Common myeloid progenitor, CD34-positive (primary cell): ENCODE measurements around the gene OLFML1.

Experiments used
- CTCF ChIA-PET: fragments of 350-600 bp; sonication (Branson Sonifier 250); formaldehyde crosslinking; loops from one replicate; lab custom pipeline; 2021; ENCODE audit warnings: antibody characterized with exemption; lab: Charles Lee
- POLR2A ChIA-PET: fragments of 350-600 bp; sonication (Branson Sonifier 250); formaldehyde crosslinking; loops from one replicate; lab custom pipeline; 2021; ENCODE audit warnings: antibody characterized with exemption; lab: Charles Lee
- DNase-seq, 3 donors: peaks; one replicate each; pipeline versions ENCODE4 v3.0.0 to v3.0.0-alpha.2; 2013
- H3K27ac ChIP-seq, 2 experiments: 1 replicate in 1 of 2; 2 replicates in 1 of 2; pipeline ENCODE4 v1.7.0; 2013; ENCODE audit warnings: inconsistent platforms in 2 of 2, low read length in 2 of 2, mild to moderate bottlenecking in 2 of 2, low read depth in 1 of 2, moderate library complexity in 1 of 2; ENCODE audit not compliant: severe bottlenecking in 2 of 2, insufficient read depth in 1 of 2, poor library complexity in 1 of 2
- H3K27me3 ChIP-seq, 5 experiments: replicated peaks in 2 of 5; 1 replicate in 3 of 5; 2 replicates in 2 of 5; pipeline versions ENCODE4 v1.6.1 to v1.7.0; 2013; ENCODE audit warnings: low read length in 4 of 5, mild to moderate bottlenecking in 2 of 5, moderate library complexity in 2 of 5, inconsistent platforms in 1 of 5; ENCODE audit not compliant: insufficient read depth in 5 of 5, control insufficient read depth in 4 of 5
- H3K36me3 ChIP-seq, 4 experiments: 1 replicate in 2 of 4; 2 replicates in 2 of 4; pipeline versions ENCODE4 v1.6.1 to v1.7.0; 2013; ENCODE audit warnings: low read length in 3 of 4, control low read depth in 1 of 4, mild to moderate bottlenecking in 1 of 4; ENCODE audit not compliant: control insufficient read depth in 4 of 4, insufficient read depth in 4 of 4
- H3K4me1 ChIP-seq, 4 experiments: 1 replicate in 3 of 4; 2 replicates in 1 of 4; pipeline versions ENCODE4 v1.6.1 to v1.7.1; 2013; ENCODE audit warnings: low read length in 3 of 4, mild to moderate bottlenecking in 3 of 4, control low read depth in 1 of 4, inconsistent platforms in 1 of 4, moderate library complexity in 1 of 4; ENCODE audit not compliant: control insufficient read depth in 4 of 4, insufficient read depth in 4 of 4; ENCODE audit errors: control extremely low read depth in 1 of 4
- H3K4me3 ChIP-seq, 7 experiments: 1 replicate in 4 of 7; 2 replicates in 3 of 7; pipeline versions ENCODE4 v1.5.1 to v1.7.0; 2013; ENCODE audit warnings: mild to moderate bottlenecking in 7 of 7, low read length in 6 of 7, moderate library complexity in 6 of 7, inconsistent platforms in 2 of 7, low read depth in 2 of 7, control low read depth in 1 of 7; ENCODE audit not compliant: insufficient read depth in 4 of 7, control insufficient read depth in 1 of 7; ENCODE audit errors: extremely low read depth in 1 of 7
- H3K9me3 ChIP-seq, 5 experiments: 1 replicate in 4 of 5; 2 replicates in 1 of 5; pipeline versions ENCODE4 v1.6.1 to v1.7.1; 2013; ENCODE audit warnings: low read length in 4 of 5, mild to moderate bottlenecking in 2 of 5, inconsistent platforms in 1 of 5, low read depth in 1 of 5, moderate library complexity in 1 of 5; ENCODE audit not compliant: control insufficient read depth in 4 of 5, insufficient read depth in 2 of 5; ENCODE audit errors: control extremely low read depth in 1 of 5
- WGBS: methylation state at CpG from one replicate; pipeline ENCODE4 v1.1.5; 2013; ENCODE audit not compliant: insufficient coverage; 5-methylcytosine and 5-hydroxymethylcytosine counted together

Gene OLFML1

GRCh38 chr11:7551571-7551970 is 66.3 kb downstream of the OLFML1 start:
- ChIA-PET CTCF (interaction anchor here (0.9 to 1.6 kb wide), 5 partner anchors 8 to 20 kb away, joined by 3 to 5 read pairs (median 3); no protein-coding TSS in a partner anchor), POLR2A (no interaction called here)
- H3K4me1 ChIP-seq = no peaks in the 10 kb centered on the region
- H3K36me3 ChIP-seq = no peaks in the 10 kb centered on the region
- peaks cover 0 to 2% (median 0%) of the 10 kb centered on the region in 5 experiments for H3K27me3 ChIP-seq
- no peaks in the 10 kb centered on the region for H3K9me3 ChIP-seq
- H3K27ac ChIP-seq = no peak overlapping the region
- no peak for DNase-seq
- WGBS = 100% methylated on average over 1 of the region's 1 CpG
- no peak overlapping the region for H3K4me3 ChIP-seq

DNA sequence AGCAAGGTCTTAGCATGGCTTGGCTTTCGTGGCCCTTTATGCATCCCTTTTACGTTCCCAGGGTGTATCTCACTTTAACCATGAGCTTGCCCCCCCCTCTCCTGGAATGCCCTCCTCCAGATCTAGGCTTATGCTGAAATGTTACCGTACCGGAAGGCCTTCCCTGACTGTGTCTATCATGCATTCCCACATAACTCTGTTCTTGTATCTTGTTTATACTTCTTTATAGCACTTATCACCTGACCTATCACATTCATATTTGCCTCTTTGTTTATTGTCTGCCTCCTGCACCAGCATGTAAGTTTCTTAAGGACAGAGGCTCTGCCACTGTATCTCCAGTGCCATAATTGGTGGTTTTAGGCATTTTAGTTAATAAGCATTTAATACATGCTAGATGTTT is 67.4 kb downstream of the OLFML1 start:
- no peak overlapping the region for H3K4me3 ChIP-seq
- CTCF ChIA-PET = interaction anchor here (0.9 to 1.1 kb wide), 2 partner anchors 9 to 22 kb away, joined by 3 read pairs; no protein-coding TSS in a partner anchor
- POLR2A ChIA-PET = no interaction called here

GRCh38 chr11:7555052-7555699 is 69.9 kb downstream of the OLFML1 start:
- peaks cover 0 to 5% (median 0%) of the 10 kb centered on the region in 5 experiments for H3K27me3 ChIP-seq
- H3K4me1 ChIP-seq = no peaks in the 10 kb centered on the region
- H3K9me3 ChIP-seq = no peaks in the 10 kb centered on the region
- CTCF ChIA-PET = no interaction called here
- H3K36me3 ChIP-seq = no peaks in the 10 kb centered on the region
- H3K4me3 ChIP-seq = no peak overlapping the region
- no peak overlapping the region for H3K27ac ChIP-seq
- 93% methylated on average over 6 of the region's 7 CpGs for WGBS
- POLR2A ChIA-PET = no interaction called here
- no peak for DNase-seq

More for the DNA sequence above, 67.4 kb downstream of the OLFML1 start:
- 100% methylated on average over 4 of the region's 4 CpGs for WGBS
- Histone ChIP-seq H3K9me3 (no peaks in the 10 kb centered on the region), H3K27ac (no peak overlapping the region), H3K4me1 (no peaks in the 10 kb centered on the region), H3K27me3 (peaks cover 0 to 2% (median 0%) of the 10 kb centered on the region in 5 experiments), H3K36me3 (no peaks in the 10 kb centered on the region)
- no peak for DNase-seq

GRCh38 chr11:7558046-7558445 is 72.7 kb downstream of the OLFML1 start:
- Histone ChIP-seq H3K36me3 (no peaks in the 10 kb centered on the region), H3K9me3 (no peaks in the 10 kb centered on the region), H3K4me1 (no peaks in the 10 kb centered on the region), H3K4me3 (no peak overlapping the region), H3K27ac (no peak overlapping the region), H3K27me3 (peaks cover 0 to 7% (median 5%) of the 10 kb centered on the region in 5 experiments)
- no peak for DNase-seq
- ChIA-PET CTCF (no interaction called here), POLR2A (no interaction called here)

DNA sequence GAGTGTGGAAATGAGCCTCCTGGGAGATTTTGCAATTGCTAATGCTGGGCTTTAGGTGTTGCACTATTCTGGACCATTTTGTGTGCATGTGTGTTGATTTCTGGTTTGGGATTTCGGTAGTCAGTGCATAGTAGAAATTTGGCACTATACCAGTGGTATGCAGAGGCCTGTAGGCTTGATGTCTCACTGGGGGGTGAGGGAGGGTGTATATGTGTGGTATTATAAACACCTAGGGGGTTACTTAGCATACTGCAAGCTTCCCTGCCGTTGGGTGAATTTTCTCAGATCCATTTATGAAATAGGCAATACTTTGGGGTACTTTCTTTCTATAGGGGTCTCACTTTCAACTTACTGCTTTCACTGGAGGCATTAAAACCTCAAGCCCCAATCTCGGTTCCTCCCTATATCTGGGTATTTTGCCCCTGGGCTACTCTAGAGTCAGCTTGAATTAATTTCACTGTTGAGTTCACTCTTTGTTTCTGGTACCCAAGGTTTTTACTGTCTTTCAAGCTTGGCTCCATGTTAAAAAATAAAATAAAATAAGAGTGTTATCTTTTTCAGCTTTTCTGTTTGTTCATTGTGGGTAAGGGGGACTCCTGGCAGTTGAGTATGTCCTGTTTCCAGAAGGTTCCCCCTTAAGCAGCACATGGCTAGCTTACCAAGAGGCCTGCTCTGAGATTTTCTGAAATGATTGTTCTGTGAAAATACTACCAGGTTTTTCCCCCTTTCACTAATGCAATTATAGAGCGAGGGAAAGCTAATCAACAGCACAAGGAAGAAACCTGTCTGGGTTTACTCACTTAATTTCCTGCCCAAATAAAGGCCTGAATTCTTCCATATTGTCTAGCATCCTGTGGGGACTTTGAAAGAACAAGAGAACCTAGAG is 74.3 kb downstream of the OLFML1 start:
- CTCF ChIA-PET = interaction anchor here (0.8 to 1.2 kb wide), 3 partner anchors 9 to 12 kb away, joined by 3 to 5 read pairs (median 5); no protein-coding TSS in a partner anchor
- POLR2A ChIA-PET = interaction anchor here (0.9 kb wide), 1 partner anchor 24 kb away, joined by 3 read pairs; no protein-coding TSS in a partner anchor

More for the DNA sequence above, 74.3 kb downstream of the OLFML1 start:
- H3K27ac ChIP-seq = no peak overlapping the region
- H3K36me3 ChIP-seq = no peaks in the 10 kb centered on the region
- 94% methylated on average over 3 of the region's 4 CpGs for WGBS
- peaks cover 0 to 16% (median 5%) of the 10 kb centered on the region in 5 experiments for H3K27me3 ChIP-seq
- H3K4me1 ChIP-seq = no peaks in the 10 kb centered on the region
- no peak overlapping the region for H3K4me3 ChIP-seq
- no peak for DNase-seq
- no peaks in the 10 kb centered on the region for H3K9me3 ChIP-seq
